Effector CD4-positive, alpha-beta T cell (primary cell): Measurements from ENCODE around the gene G6PD.
A peak's percentile ranks its signal among the peaks of the same experiment; 100 is the strongest.
"Not testable (repeated sequence)": the region's sequence is repeated elsewhere in the genome, so short reads cannot be mapped to it uniquely, and the experiment has no call there.

ENCODE experiments used
- DNase-seq: peaks from one replicate; pipeline ENCODE4 v3.0.0-alpha.2; 2020
- total RNA-seq: gene quantifications from one replicate; lab custom pipeline; 2026; lab: John Stamatoyannopoulos, UW

The G6PD gene
- 37.3 reads per million, percentile 61 among the genes with 10 or more reads in this experiment for total RNA-seq

- peak; percentile 71 for DNase-seq
Observed at GRCh38 chrX:154546354-154547244, at the start of gene G6PD. Gene G6PD, minus strand, starts transcription at chrX:154546846. Its CDS starts 691 bp downstream, at chrX:154546155.

DNA sequence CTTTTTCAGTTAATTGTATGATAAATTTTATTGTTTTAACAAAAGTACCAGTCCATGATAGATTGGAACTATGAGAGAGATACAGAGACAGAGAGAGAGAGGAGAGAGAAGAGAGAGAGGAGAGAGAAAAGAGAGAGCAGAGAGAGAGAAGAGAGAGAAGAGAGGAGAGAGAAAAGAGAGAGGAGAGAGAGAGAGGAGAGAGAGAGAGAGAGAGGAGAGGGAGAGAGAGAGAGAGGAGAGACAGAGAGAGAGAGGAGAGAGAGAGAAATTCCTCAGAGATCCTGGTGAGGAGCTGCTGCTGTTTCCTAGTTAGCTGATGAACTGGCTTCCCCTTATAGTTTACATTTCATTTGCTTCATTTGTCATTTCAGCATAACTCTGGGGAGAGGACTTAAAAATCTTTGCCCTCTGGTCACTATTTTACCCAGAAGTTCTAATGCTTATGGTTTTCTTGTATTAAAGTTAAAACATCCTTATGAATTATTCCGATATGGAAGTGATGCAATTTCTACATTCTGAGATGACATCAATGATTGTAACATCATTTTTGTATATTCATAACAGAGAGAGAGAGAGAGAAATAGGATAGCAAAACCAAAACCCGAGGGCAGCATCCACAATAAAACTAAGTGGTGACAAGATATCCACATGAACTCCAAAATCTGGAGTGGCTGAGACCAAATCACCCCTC, 49.1 kb upstream of the G6PD start:
- DNase-seq = no peak

DNA sequence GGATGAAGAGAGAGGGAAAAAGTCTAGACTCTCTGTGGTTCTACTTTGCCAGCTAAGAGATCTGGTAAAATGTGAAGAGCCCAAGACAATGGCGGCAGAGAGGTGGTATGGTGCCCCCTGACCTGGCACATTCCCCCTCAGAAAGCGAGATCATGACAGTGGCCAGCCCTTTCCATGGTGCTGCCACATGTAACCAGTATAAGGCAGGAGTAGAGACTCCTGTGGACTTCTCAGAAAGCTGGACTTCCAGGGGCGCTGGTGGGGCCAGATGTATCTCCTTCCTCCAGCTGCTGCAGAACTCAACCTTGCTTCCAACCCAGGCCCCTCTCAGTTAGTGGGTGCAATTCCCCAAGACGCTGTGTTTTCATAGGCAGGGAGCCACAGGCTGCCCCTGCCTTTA, 47.8 kb upstream of the G6PD start:
- no peak for DNase-seq

DNA sequence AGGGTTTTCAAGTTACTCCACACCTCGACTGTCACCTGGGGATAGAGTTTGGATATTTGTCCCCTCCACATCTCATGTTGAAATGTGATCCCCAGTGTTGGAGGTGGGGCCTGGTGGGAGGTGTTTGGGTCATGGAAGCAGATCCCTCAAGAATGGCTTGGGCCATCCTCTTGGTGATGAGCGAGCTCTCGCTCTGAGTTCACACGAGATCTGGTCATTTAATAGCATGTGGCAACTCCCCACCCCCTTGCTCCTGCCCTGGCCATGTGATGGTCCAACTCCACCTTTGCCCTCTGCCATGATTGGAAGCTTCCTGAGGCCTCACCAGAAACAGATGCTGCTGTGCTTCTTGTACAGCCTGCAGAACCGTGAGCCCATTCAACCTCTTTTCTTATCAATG, 46.6 kb upstream of the G6PD start:
- DNase-seq = no peak

DNA sequence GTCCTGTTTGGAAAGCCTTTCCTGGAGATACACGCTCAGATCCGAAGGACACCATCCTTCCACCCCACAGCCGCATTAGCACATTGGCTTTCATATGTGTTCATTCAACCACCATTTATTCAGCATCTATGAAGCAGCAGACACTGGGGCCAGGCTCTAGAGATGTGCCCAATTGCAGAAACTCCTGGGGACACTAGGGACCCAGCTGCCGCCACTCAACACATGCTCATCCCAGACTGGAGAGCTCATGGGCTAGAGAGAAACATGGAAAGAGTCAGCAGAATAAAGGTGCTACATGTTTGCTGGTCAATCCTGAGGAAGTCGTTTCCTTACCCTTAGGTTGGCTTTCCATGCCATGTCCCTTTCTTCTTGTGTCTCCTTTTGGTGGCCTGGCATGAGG, 45.9 kb upstream of the G6PD start:
- DNase-seq = no peak

- not testable (repeated sequence) for DNase-seq
Observed at GRCh38 chrX:154590415-154590814, 43.8 kb upstream of the G6PD start.

DNA sequence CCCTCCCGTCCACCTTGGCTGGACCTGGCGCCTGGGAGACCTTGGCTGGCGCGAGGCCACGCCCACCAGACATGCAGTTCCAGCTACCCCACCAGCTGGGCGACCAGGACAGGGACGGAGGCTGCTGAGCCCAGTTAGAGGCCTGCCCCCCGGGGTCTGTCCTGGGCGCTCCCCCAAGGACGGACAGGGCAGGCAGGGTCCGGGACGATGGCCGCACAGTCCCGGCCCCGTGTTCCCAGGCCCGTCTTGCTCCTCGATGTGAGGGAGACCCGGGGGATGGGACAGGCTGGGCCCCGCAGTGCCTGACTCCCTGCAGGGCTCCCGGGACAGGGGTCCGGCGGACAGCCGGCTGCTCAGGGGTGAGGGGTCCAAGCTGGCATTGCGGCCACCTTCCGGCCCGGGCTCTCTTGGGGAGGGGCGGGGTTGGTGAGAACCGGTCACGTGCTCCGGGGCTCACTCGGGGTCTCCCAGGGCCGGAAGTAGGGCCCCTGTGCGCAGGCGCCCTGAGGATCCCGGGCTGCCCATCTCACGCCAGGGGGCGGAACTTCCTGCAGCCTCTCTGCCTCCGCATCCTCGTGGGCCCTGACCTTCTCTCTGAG, 38.0 kb upstream of the G6PD start, which contains the start of gene CTAG1A:
Gene CTAG1A, plus strand, starts transcription at position 549 of the 599 bp plus-strand sequence. CDS start 74 bp downstream, outside the sequence.
- not testable (repeated sequence) for DNase-seq

DNA sequence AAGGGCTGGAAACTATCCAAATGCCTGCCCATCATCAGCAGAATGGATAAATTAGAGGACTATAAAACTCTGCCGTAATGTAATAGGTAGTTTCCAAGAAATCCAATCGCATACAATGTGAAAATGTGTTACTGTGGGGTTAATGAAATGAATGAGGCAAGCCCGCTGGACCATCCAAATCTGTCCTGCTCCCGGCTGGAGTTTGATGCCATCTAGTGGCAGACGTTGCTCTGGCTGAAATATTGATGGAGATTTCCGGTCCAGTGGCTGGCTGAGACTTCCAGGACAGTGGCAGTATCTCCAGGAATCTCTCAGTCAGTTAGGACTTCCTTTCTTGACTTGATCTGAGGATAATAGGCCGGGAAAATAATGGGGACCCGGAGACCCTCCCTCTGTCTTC, 36.3 kb upstream of the G6PD start:
- not testable (repeated sequence) for DNase-seq

DNA sequence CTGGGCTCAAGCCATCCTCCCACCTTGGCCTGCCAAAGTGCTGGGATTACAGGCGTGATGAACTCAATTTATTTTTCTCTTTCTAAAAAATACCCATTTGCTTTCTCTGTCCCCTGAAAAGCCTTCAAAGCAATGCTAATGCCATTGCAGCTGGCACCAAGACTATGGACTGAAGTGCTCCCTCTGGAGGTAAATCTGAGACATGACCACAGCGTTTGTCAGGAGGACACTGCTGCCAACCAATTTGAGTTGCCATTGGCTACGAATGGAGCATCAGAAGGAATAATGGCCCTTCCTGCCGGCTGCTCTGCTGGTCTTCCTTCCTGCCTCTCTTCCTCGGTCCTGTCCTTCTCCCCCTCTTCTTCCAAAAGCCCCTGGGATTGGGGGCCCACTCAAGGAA, 28.4 kb upstream of the G6PD start:
- not testable (repeated sequence) for DNase-seq

DNA sequence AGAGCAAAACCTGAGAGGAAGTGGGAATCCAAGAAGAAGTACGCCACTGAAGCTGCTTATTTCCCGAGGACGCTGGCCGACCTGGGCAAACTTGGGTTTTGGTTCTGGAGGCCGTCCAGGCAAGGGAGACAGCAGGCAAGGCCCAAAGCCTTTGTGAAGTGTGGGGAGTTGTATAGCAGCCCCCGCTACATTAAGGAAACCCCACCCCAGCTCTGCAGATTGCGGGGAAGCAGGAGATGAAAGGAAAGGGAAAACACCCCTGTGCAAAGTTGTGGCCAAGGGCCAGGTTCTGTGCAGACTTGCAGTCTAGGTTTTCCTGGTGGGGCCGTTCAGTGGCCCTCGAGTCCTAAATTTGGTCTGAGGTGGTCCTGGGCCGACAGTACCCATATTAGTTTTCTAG, 26.4 kb upstream of the G6PD start:
- not testable (repeated sequence) for DNase-seq

GRCh38 chrX:154570361-154570760, 23.7 kb upstream of the G6PD start:
- not testable (repeated sequence) for DNase-seq

- DNase-seq = not testable (repeated sequence)
Observed at GRCh38 chrX:154562295-154562694, 15.6 kb upstream of the G6PD start.

- not testable (repeated sequence) for DNase-seq
Observed at GRCh38 chrX:154560326-154560725, 13.7 kb upstream of the G6PD start.

- DNase-seq = not testable (repeated sequence)
Observed at GRCh38 chrX:154558896-154559295, 12.2 kb upstream of the G6PD start.

DNA sequence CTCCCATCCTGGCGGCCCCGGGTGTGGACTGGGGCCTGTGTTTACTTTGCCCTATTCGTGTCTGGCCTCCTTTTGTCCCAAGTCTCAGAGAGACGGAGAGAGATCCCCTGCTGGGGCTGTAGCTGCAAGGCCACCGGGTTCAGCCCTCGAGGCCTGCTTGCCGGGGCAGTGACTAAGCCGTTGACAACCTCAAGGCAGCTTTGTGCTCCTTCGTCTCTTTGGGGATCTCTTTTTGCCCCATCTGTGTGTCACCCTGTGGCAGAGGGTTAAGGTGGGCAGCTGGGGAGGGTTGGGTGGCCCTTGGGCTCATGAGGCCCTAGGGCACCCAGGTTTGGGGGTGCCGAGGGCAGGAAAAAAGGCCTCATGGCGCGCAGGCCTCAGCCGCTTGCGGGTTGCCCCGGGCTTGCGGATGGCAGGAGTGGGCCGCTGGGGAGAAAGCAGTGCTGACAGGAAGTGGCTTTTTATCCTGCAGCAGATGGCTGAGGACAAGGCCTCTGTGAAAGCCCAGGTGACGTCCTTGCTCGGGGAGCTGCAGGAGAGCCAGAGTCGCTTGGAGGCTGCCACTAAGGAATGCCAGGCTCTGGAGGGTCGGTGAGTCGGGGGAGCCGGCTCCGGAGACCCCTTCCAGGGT, 11.5 kb upstream of the G6PD start:
- not testable (repeated sequence) for DNase-seq

DNA sequence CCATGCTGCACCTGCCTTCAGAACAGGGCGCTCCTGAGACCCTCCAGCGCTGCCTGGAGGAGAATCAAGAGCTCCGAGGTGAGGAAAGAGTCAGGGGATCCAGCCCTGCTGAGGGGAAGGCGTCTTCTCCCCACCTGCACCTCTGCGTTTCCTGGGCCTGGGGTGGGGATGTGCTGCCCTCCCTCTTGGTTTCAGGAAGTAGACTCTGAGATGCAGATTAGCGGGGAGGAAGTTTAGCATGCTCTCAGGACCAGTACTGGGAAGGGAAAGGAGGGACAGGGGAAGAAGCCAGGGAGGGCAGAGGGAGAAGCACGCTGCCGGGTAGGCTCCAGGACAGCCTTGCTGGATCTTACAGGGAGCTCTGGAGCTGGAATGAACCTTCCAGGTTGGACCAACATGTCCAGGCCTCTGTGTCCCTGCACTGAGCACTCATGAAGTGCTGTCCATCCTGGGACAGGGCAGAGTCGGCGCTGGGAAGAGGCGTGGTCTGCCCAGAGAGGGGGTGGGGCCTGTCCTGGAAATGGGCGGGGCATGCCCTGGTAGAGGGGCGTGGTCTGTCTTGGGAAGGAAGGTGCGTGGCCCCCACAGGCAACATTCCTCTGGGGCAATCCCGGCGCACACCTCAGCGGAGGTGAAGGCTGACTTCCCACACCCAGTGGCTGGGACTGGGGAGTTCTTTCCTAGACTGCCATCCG, 5.6 kb upstream of the G6PD start:
- DNase-seq = not testable (repeated sequence)

DNA sequence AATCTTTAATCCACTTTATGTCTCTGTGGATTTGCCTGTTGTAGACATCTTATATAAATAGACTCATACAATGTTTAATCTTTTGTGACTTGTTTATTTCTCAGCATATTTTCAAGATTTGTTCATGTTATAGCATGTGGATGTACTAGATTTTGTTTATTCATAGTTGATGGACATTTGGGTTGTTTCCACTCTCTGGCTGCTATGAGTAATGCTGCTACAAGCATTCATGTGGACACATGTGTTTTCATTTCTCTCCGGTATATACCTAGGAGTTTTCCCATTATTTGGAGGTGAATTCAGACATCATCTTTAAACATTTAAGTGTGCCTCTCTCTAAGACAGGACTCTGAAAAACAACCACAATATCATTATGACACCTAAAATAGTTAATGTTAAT, 3.1 kb upstream of the G6PD start:
- no peak for DNase-seq

GRCh38 chrX:154548028-154548316, 1.3 kb upstream of the G6PD start:
- no peak for DNase-seq

GRCh38 chrX:154547245-154548027, 790 bp upstream of the G6PD start, which contains the start of gene IKBKG:
Gene IKBKG, plus strand, starts transcription at chrX:154547620. Its CDS starts 4,383 bp downstream, at chrX:154552003.
- DNase-seq = peak; percentile 80

GRCh38 chrX:154545673-154546274, 872 bp downstream of the G6PD start:
- DNase-seq = no peak
